ENCODE results near the gene DDN.

The DDN gene

GRCh38 chr12:49014547-49014946 lies 15.4 kb upstream of the DDN start:
- TF ChIP-seq, protein P1, sequence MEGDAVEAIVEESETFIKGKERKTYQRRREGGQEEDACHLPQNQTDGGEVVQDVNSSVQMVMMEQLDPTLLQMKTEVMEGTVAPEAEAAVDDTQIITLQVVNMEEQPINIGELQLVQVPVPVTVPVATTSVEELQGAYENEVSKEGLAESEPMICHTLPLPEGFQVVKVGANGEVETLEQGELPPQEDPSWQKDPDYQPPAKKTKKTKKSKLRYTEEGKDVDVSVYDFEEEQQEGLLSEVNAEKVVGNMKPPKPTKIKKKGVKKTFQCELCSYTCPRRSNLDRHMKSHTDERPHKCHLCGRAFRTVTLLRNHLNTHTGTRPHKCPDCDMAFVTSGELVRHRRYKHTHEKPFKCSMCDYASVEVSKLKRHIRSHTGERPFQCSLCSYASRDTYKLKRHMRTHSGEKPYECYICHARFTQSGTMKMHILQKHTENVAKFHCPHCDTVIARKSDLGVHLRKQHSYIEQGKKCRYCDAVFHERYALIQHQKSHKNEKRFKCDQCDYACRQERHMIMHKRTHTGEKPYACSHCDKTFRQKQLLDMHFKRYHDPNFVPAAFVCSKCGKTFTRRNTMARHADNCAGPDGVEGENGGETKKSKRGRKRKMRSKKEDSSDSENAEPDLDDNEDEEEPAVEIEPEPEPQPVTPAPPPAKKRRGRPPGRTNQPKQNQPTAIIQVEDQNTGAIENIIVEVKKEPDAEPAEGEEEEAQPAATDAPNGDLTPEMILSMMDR (conservative IDR thresholded peaks at IDR 0.05; ENCODE audit: control insufficient read depth, insufficient read depth, low read depth, low read length): peak; percentile 35
- DNase-seq (ENCODE audit: low read depth): peak; percentile 56
- H3K4me3 ChIP-seq (ENCODE audit: control insufficient read depth, low read depth, low read length): no peak overlapping the region

- no peak for DNase-seq (ENCODE audit: low read depth)
- H3K4me3 ChIP-seq (ENCODE audit: control insufficient read depth, low read depth, low read length): no peak overlapping the region
- TF ChIP-seq, protein P1 (conservative IDR thresholded peaks at IDR 0.05; ENCODE audit: control insufficient read depth, insufficient read depth, low read depth, low read length): no peak
Observed at GRCh38 chr12:49013428-49013827, 14.3 kb upstream of the DDN start.

GRCh38 chr12:49012739-49013138 lies 13.6 kb upstream of the DDN start:
- no peak for DNase-seq (ENCODE audit: low read depth)
- H3K4me3 ChIP-seq (ENCODE audit: control insufficient read depth, low read depth, low read length): no peak overlapping the region
- TF ChIP-seq, protein P1 (conservative IDR thresholded peaks at IDR 0.05; ENCODE audit: control insufficient read depth, insufficient read depth, low read depth, low read length): no peak

GRCh38 chr12:49010092-49010668 lies 11.0 kb upstream of the DDN start:
- peak; percentile 18 for DNase-seq (ENCODE audit: low read depth)
- no peak overlapping the region for H3K4me3 ChIP-seq (ENCODE audit: control insufficient read depth, low read depth, low read length)
- TF ChIP-seq, protein P1 (conservative IDR thresholded peaks at IDR 0.05; ENCODE audit: control insufficient read depth, insufficient read depth, low read depth, low read length): no peak

- DNase-seq (ENCODE audit: low read depth): no peak
- H3K4me3 ChIP-seq (ENCODE audit: control insufficient read depth, low read depth, low read length): no peak overlapping the region
- TF ChIP-seq, protein P1 (conservative IDR thresholded peaks at IDR 0.05; ENCODE audit: control insufficient read depth, insufficient read depth, low read depth, low read length): no peak
Observed at GRCh38 chr12:49008943-49009342, 9.8 kb upstream of the DDN start.

DNA sequence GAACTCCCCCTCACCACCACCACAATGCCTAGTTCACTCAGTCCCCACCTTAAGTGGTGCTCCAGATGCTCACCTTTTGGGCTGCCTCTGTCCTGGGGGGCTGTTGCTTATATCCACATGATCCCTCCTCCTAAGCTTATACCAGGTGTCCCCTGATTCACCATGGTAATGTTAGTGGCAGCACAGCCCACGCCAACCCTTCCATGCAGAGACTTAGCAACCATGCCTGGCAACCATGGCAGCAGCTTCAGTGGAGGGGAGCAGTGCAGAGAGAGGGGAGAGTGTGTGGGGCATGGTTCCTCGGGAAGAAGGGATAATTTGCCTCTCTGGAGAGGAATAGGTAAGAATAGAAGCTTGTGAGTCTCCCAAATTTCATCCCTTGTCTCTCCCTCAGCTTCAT lies 1.2 kb upstream of the DDN start:
- TF ChIP-seq, protein P1 (conservative IDR thresholded peaks at IDR 0.05; ENCODE audit: control insufficient read depth, insufficient read depth, low read depth, low read length): no peak
- H3K4me3 ChIP-seq (ENCODE audit: control insufficient read depth, low read depth, low read length): no peak overlapping the region
- no peak for DNase-seq (ENCODE audit: low read depth)

All from fibroblast of mammary gland (primary cell).